ENCODE measurements around the gene GAD1.

Gene GAD1

GRCh38 chr2:170863087-170863486, 46.4 kb downstream of the GAD1 start:
- no peak overlapping the region for H3K27ac ChIP-seq (ENCODE audit: low read depth, low read length)
- H3K9ac ChIP-seq (ENCODE audit: low read length in 5 of 5): no peak overlapping the region

DNA sequence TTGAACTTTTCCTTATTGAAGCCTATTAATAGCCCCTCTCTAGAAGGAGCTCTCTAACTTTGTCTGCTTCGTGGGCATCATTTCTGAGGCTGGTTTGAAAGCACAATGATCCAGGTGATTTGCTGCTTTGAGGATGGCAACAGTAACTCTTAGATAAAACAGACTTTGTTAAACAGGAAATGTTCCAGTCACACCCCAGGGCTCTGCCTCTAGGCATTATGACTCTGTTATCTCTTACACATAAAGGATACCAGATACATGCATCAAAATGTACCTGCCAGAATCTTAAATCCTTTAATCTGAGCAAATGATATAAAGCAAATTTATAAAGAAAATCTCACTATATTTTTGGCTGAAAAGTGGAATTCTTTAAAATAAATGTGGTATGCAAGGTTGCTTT, 52.3 kb downstream of the GAD1 start:
- Histone ChIP-seq H3K4me3 (ENCODE audit: low read depth in 1 of 5, low read length in 5 of 5) (no peak overlapping the region), H3K9me3 (ENCODE audit: control insufficient read depth in 5 of 5, low read length in 5 of 5) (no peaks in the 10 kb centered on the region), H3K27me3 (ENCODE audit: control insufficient read depth in 5 of 5, insufficient read depth in 4 of 5, low read length in 5 of 5) (no peaks in the 10 kb centered on the region), H3K4me1 (ENCODE audit: control insufficient read depth in 5 of 5, insufficient read depth in 5 of 5, low read length in 5 of 5) (peaks cover 0 to 8% (median 7%) of the 10 kb centered on the region in 5 donors), H3K9ac (ENCODE audit: low read length in 5 of 5) (no peak overlapping the region), H3K36me3 (ENCODE audit: control insufficient read depth in 5 of 5, insufficient read depth in 5 of 5, low read length in 5 of 5) (no peaks in the 10 kb centered on the region), H3K27ac (ENCODE audit: low read depth, low read length) (no peak overlapping the region)

More at GRCh38 chr2:170863087-170863486, 46.4 kb downstream of the GAD1 start:
- Histone ChIP-seq H3K36me3 (ENCODE audit: control insufficient read depth in 5 of 5, insufficient read depth in 5 of 5, low read length in 5 of 5) (no peaks in the 10 kb centered on the region), H3K4me3 (ENCODE audit: low read depth in 1 of 5, low read length in 5 of 5) (no peak overlapping the region), H3K27me3 (ENCODE audit: control insufficient read depth in 5 of 5, insufficient read depth in 4 of 5, low read length in 5 of 5) (no peaks in the 10 kb centered on the region), H3K9me3 (ENCODE audit: control insufficient read depth in 5 of 5, low read length in 5 of 5) (no peaks in the 10 kb centered on the region), H3K4me1 (ENCODE audit: control insufficient read depth in 5 of 5, insufficient read depth in 5 of 5, low read length in 5 of 5) (no peaks in the 10 kb centered on the region)

GRCh38 chr2:170869461-170869860, 52.8 kb downstream of the GAD1 start:
- no peaks in the 10 kb centered on the region for H3K36me3 ChIP-seq (ENCODE audit: control insufficient read depth in 5 of 5, insufficient read depth in 5 of 5, low read length in 5 of 5)
- no peaks in the 10 kb centered on the region for H3K9me3 ChIP-seq (ENCODE audit: control insufficient read depth in 5 of 5, low read length in 5 of 5)
- no peak overlapping the region for H3K4me3 ChIP-seq (ENCODE audit: low read depth in 1 of 5, low read length in 5 of 5)
- no peak overlapping the region for H3K9ac ChIP-seq (ENCODE audit: low read length in 5 of 5)
- H3K4me1 ChIP-seq (ENCODE audit: control insufficient read depth in 5 of 5, insufficient read depth in 5 of 5, low read length in 5 of 5): peaks cover 0 to 8% (median 7%) of the 10 kb centered on the region in 5 donors
- H3K27me3 ChIP-seq (ENCODE audit: control insufficient read depth in 5 of 5, insufficient read depth in 4 of 5, low read length in 5 of 5): no peaks in the 10 kb centered on the region
- H3K27ac ChIP-seq (ENCODE audit: low read depth, low read length): no peak overlapping the region

DNA sequence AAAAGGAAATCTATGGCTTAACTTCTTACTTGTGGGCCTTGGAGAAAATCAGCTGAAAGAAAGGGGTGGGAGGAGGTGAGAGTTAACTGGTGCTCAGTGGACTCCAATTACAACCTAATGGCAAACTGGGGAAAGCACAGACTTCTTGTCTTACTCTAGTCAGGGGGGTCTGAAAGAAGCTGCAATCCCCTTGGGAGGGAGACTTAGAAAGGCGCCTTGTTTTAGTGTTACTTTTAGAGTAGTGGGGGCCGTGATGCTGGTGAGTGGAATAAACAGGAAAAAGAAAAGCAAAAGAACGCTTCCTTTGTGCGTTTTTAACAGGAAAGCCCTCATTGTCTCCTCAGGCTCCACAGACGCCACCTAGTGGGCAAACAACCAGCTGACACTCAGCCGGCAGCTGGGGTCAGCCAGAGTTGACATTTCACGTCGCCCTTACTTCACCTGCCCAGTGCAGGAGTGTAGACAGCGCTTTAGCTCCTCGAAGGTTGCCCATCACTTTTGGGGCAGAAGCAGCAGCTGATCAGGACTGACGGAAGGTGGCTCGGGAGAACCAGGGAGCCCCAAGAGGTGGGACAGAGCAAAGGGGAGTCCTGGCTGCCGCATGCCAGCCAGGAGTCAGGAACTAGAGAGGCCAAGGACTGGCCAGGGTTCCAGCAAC, 56.5 kb downstream of the GAD1 start:
- Histone ChIP-seq H3K36me3 (ENCODE audit: control insufficient read depth in 5 of 5, insufficient read depth in 5 of 5, low read length in 5 of 5) (no peaks in the 10 kb centered on the region), H3K4me3 (ENCODE audit: low read depth in 1 of 5, low read length in 5 of 5) (peak overlapping the region; percentile 34 to 67 (median 58)), H3K4me1 (ENCODE audit: control insufficient read depth in 5 of 5, insufficient read depth in 5 of 5, low read length in 5 of 5) (peaks cover 0 to 8% (median 7%) of the 10 kb centered on the region in 5 donors), H3K27ac (ENCODE audit: low read depth, low read length) (no peak overlapping the region), H3K9me3 (ENCODE audit: control insufficient read depth in 5 of 5, low read length in 5 of 5) (no peaks in the 10 kb centered on the region), H3K9ac (ENCODE audit: low read length in 5 of 5) (peak overlapping the region in 2 of 5 donors; percentile 55 to 63), H3K27me3 (ENCODE audit: control insufficient read depth in 5 of 5, insufficient read depth in 4 of 5, low read length in 5 of 5) (no peaks in the 10 kb centered on the region)

- Histone ChIP-seq H3K4me1 (ENCODE audit: control insufficient read depth in 5 of 5, insufficient read depth in 5 of 5, low read length in 5 of 5) (peaks cover 0 to 5% (median 5%) of the 10 kb centered on the region in 5 donors), H3K36me3 (ENCODE audit: control insufficient read depth in 5 of 5, insufficient read depth in 5 of 5, low read length in 5 of 5) (no peaks in the 10 kb centered on the region), H3K4me3 (ENCODE audit: low read depth in 1 of 5, low read length in 5 of 5) (no peak overlapping the region), H3K9me3 (ENCODE audit: control insufficient read depth in 5 of 5, low read length in 5 of 5) (no peaks in the 10 kb centered on the region), H3K9ac (ENCODE audit: low read length in 5 of 5) (no peak overlapping the region), H3K27me3 (ENCODE audit: control insufficient read depth in 5 of 5, insufficient read depth in 4 of 5, low read length in 5 of 5) (no peaks in the 10 kb centered on the region), H3K27ac (ENCODE audit: low read depth, low read length) (no peak overlapping the region)
These were observed 61.4 kb downstream of the GAD1 start for GRCh38 chr2:170878066-170878465.

GRCh38 chr2:170878505-170878904, 61.8 kb downstream of the GAD1 start:
- Histone ChIP-seq H3K27ac (ENCODE audit: low read depth, low read length) (no peak overlapping the region), H3K36me3 (ENCODE audit: control insufficient read depth in 5 of 5, insufficient read depth in 5 of 5, low read length in 5 of 5) (no peaks in the 10 kb centered on the region), H3K27me3 (ENCODE audit: control insufficient read depth in 5 of 5, insufficient read depth in 4 of 5, low read length in 5 of 5) (no peaks in the 10 kb centered on the region), H3K4me1 (ENCODE audit: control insufficient read depth in 5 of 5, insufficient read depth in 5 of 5, low read length in 5 of 5) (peaks cover 0 to under 1% (median under 1%) of the 10 kb centered on the region in 5 donors), H3K4me3 (ENCODE audit: low read depth in 1 of 5, low read length in 5 of 5) (no peak overlapping the region), H3K9me3 (ENCODE audit: control insufficient read depth in 5 of 5, low read length in 5 of 5) (no peaks in the 10 kb centered on the region), H3K9ac (ENCODE audit: low read length in 5 of 5) (no peak overlapping the region)

DNA sequence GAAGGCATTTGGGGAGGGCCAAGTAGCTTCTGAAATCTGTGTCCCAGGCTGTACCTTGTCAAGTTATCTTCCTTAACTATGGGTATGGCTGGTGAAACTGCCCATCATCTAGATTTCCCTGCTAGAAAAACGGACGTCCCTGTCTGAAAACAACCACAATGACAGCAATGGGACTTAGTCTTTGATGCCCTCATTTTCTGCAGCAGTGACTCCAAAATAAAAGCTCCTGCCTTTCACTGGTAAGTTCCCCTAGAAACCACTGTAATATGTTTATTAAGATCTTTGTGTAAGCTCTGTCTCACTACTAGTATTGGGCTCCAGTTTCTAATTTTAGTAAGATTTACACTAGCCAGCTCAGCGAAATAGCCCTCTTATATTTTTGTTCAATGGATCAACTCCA, 65.2 kb downstream of the GAD1 start:
- no peak overlapping the region for H3K27ac ChIP-seq (ENCODE audit: low read depth, low read length)
- no peak overlapping the region for H3K9ac ChIP-seq (ENCODE audit: low read length in 5 of 5)
- no peak overlapping the region for H3K4me3 ChIP-seq (ENCODE audit: low read depth in 1 of 5, low read length in 5 of 5)
- no peaks in the 10 kb centered on the region for H3K36me3 ChIP-seq (ENCODE audit: control insufficient read depth in 5 of 5, insufficient read depth in 5 of 5, low read length in 5 of 5)
- H3K27me3 ChIP-seq (ENCODE audit: control insufficient read depth in 5 of 5, insufficient read depth in 4 of 5, low read length in 5 of 5): no peaks in the 10 kb centered on the region
- no peaks in the 10 kb centered on the region for H3K4me1 ChIP-seq (ENCODE audit: control insufficient read depth in 5 of 5, insufficient read depth in 5 of 5, low read length in 5 of 5)
- no peaks in the 10 kb centered on the region for H3K9me3 ChIP-seq (ENCODE audit: control insufficient read depth in 5 of 5, low read length in 5 of 5)

DNA sequence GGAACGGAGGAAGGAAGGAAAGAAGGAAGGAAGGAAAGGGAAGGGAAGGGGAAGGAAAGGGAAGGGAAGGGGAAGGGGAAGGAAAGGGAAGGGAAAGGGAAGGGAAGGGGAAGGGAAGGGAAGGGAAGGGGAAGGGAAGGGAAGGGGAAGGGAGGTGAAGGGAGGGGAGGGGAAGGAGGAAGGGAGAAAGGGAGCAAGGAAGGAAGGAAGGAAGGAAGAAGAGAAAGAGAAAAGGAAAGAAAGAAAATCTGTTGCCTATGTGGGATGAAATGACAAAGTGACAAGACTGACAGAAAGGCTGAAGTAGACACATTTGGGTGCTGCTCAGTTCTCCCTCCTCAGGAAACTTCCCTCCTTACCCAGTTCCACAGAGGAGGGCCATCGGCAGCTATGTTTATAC, 66.1 kb downstream of the GAD1 start:
- H3K36me3 ChIP-seq (ENCODE audit: control insufficient read depth in 5 of 5, insufficient read depth in 5 of 5, low read length in 5 of 5): no peaks in the 10 kb centered on the region
- H3K9me3 ChIP-seq (ENCODE audit: control insufficient read depth in 5 of 5, low read length in 5 of 5): no peaks in the 10 kb centered on the region
- H3K9ac ChIP-seq (ENCODE audit: low read length in 5 of 5): no peak overlapping the region
- no peaks in the 10 kb centered on the region for H3K4me1 ChIP-seq (ENCODE audit: control insufficient read depth in 5 of 5, insufficient read depth in 5 of 5, low read length in 5 of 5)
- no peak overlapping the region for H3K4me3 ChIP-seq (ENCODE audit: low read depth in 1 of 5, low read length in 5 of 5)
- H3K27ac ChIP-seq (ENCODE audit: low read depth, low read length): no peak overlapping the region
- no peaks in the 10 kb centered on the region for H3K27me3 ChIP-seq (ENCODE audit: control insufficient read depth in 5 of 5, insufficient read depth in 4 of 5, low read length in 5 of 5)

- H3K9ac ChIP-seq (ENCODE audit: low read length in 5 of 5): no peak overlapping the region
- no peaks in the 10 kb centered on the region for H3K27me3 ChIP-seq (ENCODE audit: control insufficient read depth in 5 of 5, insufficient read depth in 4 of 5, low read length in 5 of 5)
- no peaks in the 10 kb centered on the region for H3K9me3 ChIP-seq (ENCODE audit: control insufficient read depth in 5 of 5, low read length in 5 of 5)
- no peak overlapping the region for H3K27ac ChIP-seq (ENCODE audit: low read depth, low read length)
- H3K36me3 ChIP-seq (ENCODE audit: control insufficient read depth in 5 of 5, insufficient read depth in 5 of 5, low read length in 5 of 5): no peaks in the 10 kb centered on the region
- H3K4me3 ChIP-seq (ENCODE audit: low read depth in 1 of 5, low read length in 5 of 5): no peak overlapping the region
- H3K4me1 ChIP-seq (ENCODE audit: control insufficient read depth in 5 of 5, insufficient read depth in 5 of 5, low read length in 5 of 5): no peaks in the 10 kb centered on the region
These were observed 67.0 kb downstream of the GAD1 start for GRCh38 chr2:170883683-170884082.

- H3K9me3 ChIP-seq (ENCODE audit: control insufficient read depth in 5 of 5, low read length in 5 of 5): no peaks in the 10 kb centered on the region
- no peak overlapping the region for H3K27ac ChIP-seq (ENCODE audit: low read depth, low read length)
- H3K4me1 ChIP-seq (ENCODE audit: control insufficient read depth in 5 of 5, insufficient read depth in 5 of 5, low read length in 5 of 5): no peaks in the 10 kb centered on the region
- no peaks in the 10 kb centered on the region for H3K27me3 ChIP-seq (ENCODE audit: control insufficient read depth in 5 of 5, insufficient read depth in 4 of 5, low read length in 5 of 5)
- H3K36me3 ChIP-seq (ENCODE audit: control insufficient read depth in 5 of 5, insufficient read depth in 5 of 5, low read length in 5 of 5): no peaks in the 10 kb centered on the region
- H3K4me3 ChIP-seq (ENCODE audit: low read depth in 1 of 5, low read length in 5 of 5): no peak overlapping the region
- H3K9ac ChIP-seq (ENCODE audit: low read length in 5 of 5): no peak overlapping the region
These were observed 68.6 kb downstream of the GAD1 start for GRCh38 chr2:170885130-170885791.

Data from subcutaneous abdominal adipose tissue (tissue), 5 donors.